ENCODE data around the gene RAB8A. TPM values are rescaled to one million over a fixed set of nuclear protein-coding genes. Genes with fewer than 3 reads are reported as not detected.

Gene RAB8A
- total RNA-seq, 1 experiment from 2014 or later = 103 TPM

DNA sequence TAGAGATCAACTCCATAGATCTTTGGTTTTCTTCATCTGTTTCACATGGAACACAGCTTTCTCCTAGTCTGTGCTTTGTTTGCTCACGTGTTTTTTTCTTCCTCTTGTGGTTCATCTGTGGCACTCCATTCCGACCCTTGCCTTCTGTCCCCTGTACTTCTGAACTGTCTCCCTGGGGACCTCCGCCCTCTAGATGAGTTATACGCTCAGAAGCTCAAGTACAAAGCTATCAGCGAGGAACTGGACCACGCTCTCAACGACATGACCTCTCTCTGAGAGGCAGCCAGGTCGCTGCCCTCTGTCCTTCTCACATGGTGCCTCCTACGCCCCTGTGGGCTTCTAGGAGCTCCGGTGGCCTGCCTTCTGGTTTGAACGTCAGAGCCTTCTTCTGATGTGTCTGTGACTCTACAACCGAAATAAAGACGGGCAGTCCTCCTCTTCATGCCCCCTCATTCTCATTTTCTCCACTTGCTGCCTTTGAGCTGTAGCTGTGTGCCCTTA is 16.6 kb upstream of the RAB8A start:
- Histone ChIP-seq H3K4ac (ENCODE audit: low read depth, low read length) (no peak overlapping the region), H3K4me2 (ENCODE audit: insufficient read depth, insufficient read length, low read length) (no peak overlapping the region), H3K27me3 (ENCODE audit: insufficient read depth, low read length) (no peaks in the 10 kb centered on the region), H2BK5ac (ENCODE audit: insufficient read length, low read length) (no peak overlapping the region), H3K56ac (ENCODE audit: insufficient read length, low read depth, low read length) (no peak overlapping the region), H2BK12ac (ENCODE audit: insufficient read length, low read depth, low read length) (no peak overlapping the region), H3K23me2 (ENCODE audit: insufficient read length, low read depth, low read length, poor library complexity, severe bottlenecking) (no peaks in the 10 kb centered on the region), H4K91ac (ENCODE audit: insufficient read length, low read depth, low read length) (no peak overlapping the region), H3K14ac (ENCODE audit: insufficient read depth, low read length) (no peak overlapping the region), H4K20me1 (ENCODE audit: control insufficient read depth, insufficient read depth, insufficient read length) (no peaks in the 10 kb centered on the region), H2AFZ (ENCODE audit: low read length) (no peak overlapping the region), H3K18ac (ENCODE audit: insufficient read length, low read depth, low read length) (no peak overlapping the region), H3K9me3 (ENCODE audit: control insufficient read depth, low read depth, low read length) (no peaks in the 10 kb centered on the region), H2BK120ac (ENCODE audit: low read depth, low read length, poor library complexity, severe bottlenecking) (no peak overlapping the region), H3K23ac (ENCODE audit: insufficient read length, low read depth, low read length) (no peak overlapping the region), H3K4me1 (ENCODE audit: insufficient read depth, low read length) (no peaks in the 10 kb centered on the region), H3K79me1 (ENCODE audit: insufficient read depth, low read depth, low read length, poor library complexity, severe bottlenecking) (no peaks in the 10 kb centered on the region), H3K27ac (ENCODE audit: insufficient read length, low read depth, low read length) (no peak overlapping the region), H4K8ac (replicated peaks; ENCODE audit: insufficient read length, low read depth, low read length) (no peak overlapping the region), H2AK5ac (ENCODE audit: insufficient read length, low read length) (no peak overlapping the region), H2BK15ac (ENCODE audit: low read depth, low read length) (no peak overlapping the region), H3K79me2 (ENCODE audit: insufficient read depth, low read length) (no peaks in the 10 kb centered on the region), H2BK20ac (ENCODE audit: low read depth, low read length, poor library complexity, severe bottlenecking) (no peak overlapping the region), H4K5ac (ENCODE audit: insufficient read length, low read depth, low read length) (no peak overlapping the region), H3T11ph (ENCODE audit: low read length) (no peak overlapping the region), H3K9ac (ENCODE audit: extremely low read depth, insufficient read length, low read length) (no peak overlapping the region)
- Mint-ChIP-seq H3K9me3 (no peaks in the 10 kb centered on the region), H3K4me3 (no peak overlapping the region), H3K27me3 (ENCODE audit: low read depth) (no peaks in the 10 kb centered on the region; the same call in 1 of the 2 replicates), H3K4me1 (no peaks in the 10 kb centered on the region), H3K36me3 (ENCODE audit: insufficient read depth in 1 of 3, low read depth in 3 of 3) (peaks cover 66 to 97% (median 94%) of the 10 kb centered on the region in 3 experiments), H3K27ac (peak overlapping the region in 2 of 3 experiments; percentile 41 to 69; a peak in 3 of 7 replicates)
- no peak for DNase-seq
- no CpG with 5 or more reads among the region's 13 CpGs for WGBS (ENCODE audit: extremely low coverage, insufficient read length, low lambda C conversion rate)
- TF ChIP-seq, protein P1, sequence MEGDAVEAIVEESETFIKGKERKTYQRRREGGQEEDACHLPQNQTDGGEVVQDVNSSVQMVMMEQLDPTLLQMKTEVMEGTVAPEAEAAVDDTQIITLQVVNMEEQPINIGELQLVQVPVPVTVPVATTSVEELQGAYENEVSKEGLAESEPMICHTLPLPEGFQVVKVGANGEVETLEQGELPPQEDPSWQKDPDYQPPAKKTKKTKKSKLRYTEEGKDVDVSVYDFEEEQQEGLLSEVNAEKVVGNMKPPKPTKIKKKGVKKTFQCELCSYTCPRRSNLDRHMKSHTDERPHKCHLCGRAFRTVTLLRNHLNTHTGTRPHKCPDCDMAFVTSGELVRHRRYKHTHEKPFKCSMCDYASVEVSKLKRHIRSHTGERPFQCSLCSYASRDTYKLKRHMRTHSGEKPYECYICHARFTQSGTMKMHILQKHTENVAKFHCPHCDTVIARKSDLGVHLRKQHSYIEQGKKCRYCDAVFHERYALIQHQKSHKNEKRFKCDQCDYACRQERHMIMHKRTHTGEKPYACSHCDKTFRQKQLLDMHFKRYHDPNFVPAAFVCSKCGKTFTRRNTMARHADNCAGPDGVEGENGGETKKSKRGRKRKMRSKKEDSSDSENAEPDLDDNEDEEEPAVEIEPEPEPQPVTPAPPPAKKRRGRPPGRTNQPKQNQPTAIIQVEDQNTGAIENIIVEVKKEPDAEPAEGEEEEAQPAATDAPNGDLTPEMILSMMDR (conservative IDR thresholded peaks at IDR 0.05) = no peak

All from H9 (cell line).